ENCODE data around the gene LCTL. TPM values are rescaled to one million over a fixed set of nuclear protein-coding genes. Genes with fewer than 3 reads are reported as not detected.

LCTL gene
- total and polyA plus RNA-seq, 2 of the 8 experiments (the other 6 are each of a cell fraction or from before 2014, with no cell fraction given), result 5.5 to 6.2 TPM

GRCh38 chr15:66563566-66564110 lies 2.2 kb downstream of the LCTL start (continued):
- TF ChIP-seq SIRT6 (IDR thresholded peaks at IDR 0.05; ENCODE audit: low read length), result no peak

Measured in H1 (cell line).